Measurements from ENCODE around the gene GNAS-AS1.

GNAS-AS1 gene

GRCh38 chr20:58808271-58809046 lies 42.2 kb downstream of the GNAS-AS1 start:
- DNase-seq (ENCODE audit: low spot score) = no peak

GRCh38 chr20:58807801-58808200 lies 42.9 kb downstream of the GNAS-AS1 start:
- DNase-seq (ENCODE audit: low spot score) = no peak

GRCh38 chr20:58803533-58803932 lies 47.2 kb downstream of the GNAS-AS1 start:
- no peak for DNase-seq (ENCODE audit: low spot score)

GRCh38 chr20:58802061-58802460 lies 48.6 kb downstream of the GNAS-AS1 start:
- DNase-seq (ENCODE audit: low spot score) = no peak

GRCh38 chr20:58800134-58800871 lies 50.4 kb downstream of the GNAS-AS1 start:
- no peak for DNase-seq (ENCODE audit: low spot score)

GRCh38 chr20:58797371-58798338 lies 53.0 kb downstream of the GNAS-AS1 start:
- no peak for DNase-seq (ENCODE audit: low spot score)

GRCh38 chr20:58795923-58796245 lies 54.8 kb downstream of the GNAS-AS1 start:
- no peak for DNase-seq (ENCODE audit: low spot score)

- no peak for DNase-seq (ENCODE audit: low spot score)
Measured at GRCh38 chr20:58795181-58795922, 55.4 kb downstream of the GNAS-AS1 start.

GRCh38 chr20:58794510-58795180 lies 56.1 kb downstream of the GNAS-AS1 start:
- DNase-seq (ENCODE audit: low spot score) = no peak

- no peak for DNase-seq (ENCODE audit: low spot score)
Measured at GRCh38 chr20:58793512-58794420, 56.9 kb downstream of the GNAS-AS1 start.

GRCh38 chr20:58792426-58792825 lies 58.3 kb downstream of the GNAS-AS1 start:
- DNase-seq (ENCODE audit: low spot score) = no peak

GRCh38 chr20:58791286-58791685 lies 59.4 kb downstream of the GNAS-AS1 start:
- DNase-seq (ENCODE audit: low spot score) = no peak

- DNase-seq (ENCODE audit: low spot score) = no peak
Measured at GRCh38 chr20:58790454-58790853, 60.2 kb downstream of the GNAS-AS1 start.

- DNase-seq (ENCODE audit: low spot score) = no peak
Measured at GRCh38 chr20:58788896-58789544, 61.7 kb downstream of the GNAS-AS1 start.

GRCh38 chr20:58787211-58788005 lies 63.3 kb downstream of the GNAS-AS1 start:
- no peak for DNase-seq (ENCODE audit: low spot score)

- DNase-seq (ENCODE audit: low spot score) = no peak
Measured at GRCh38 chr20:58784321-58785074, 66.2 kb downstream of the GNAS-AS1 start.

- DNase-seq (ENCODE audit: low spot score) = no peak
Measured at GRCh38 chr20:58783511-58784011, 67.1 kb downstream of the GNAS-AS1 start.

- DNase-seq (ENCODE audit: low spot score) = no peak
Measured at GRCh38 chr20:58781138-58781537, 69.6 kb downstream of the GNAS-AS1 start.

Data from Ammon's horn (tissue), 1 donor.